Measurements from ENCODE around the gene ACAN. TPM values are rescaled to one million over a fixed set of nuclear protein-coding genes. Genes with fewer than 3 reads are reported as not detected.

The ACAN gene
- total and polyA plus RNA-seq, 9 of the 15 experiments (the other 6 are each of a cell fraction or from before 2014, with no cell fraction given): not detected

- TF ChIP-seq TFAP4 (CRISPR knock-in tag; IDR thresholded peaks at IDR 0.05; ENCODE audit: borderline replicate concordance): no peak
- no peak for TF ChIP-seq RBM34 (IDR thresholded peaks at IDR 0.05; ENCODE audit: borderline replicate concordance, insufficient read depth, low read length)
- TF ChIP-seq MCM3 (IDR thresholded peaks at IDR 0.05): no peak
- TF ChIP-seq RNF219 (CRISPR knock-in tag; IDR thresholded peaks at IDR 0.05): no peak
- no peak for TF ChIP-seq PHTF2 (CRISPR knock-in tag; IDR thresholded peaks at IDR 0.05)
- no peak for TF ChIP-seq NBN (IDR thresholded peaks at IDR 0.05; ENCODE audit: low read depth)
- TF ChIP-seq HMG20A (CRISPR knock-in tag; conservative IDR thresholded peaks at IDR 0.05): no peak
- TF ChIP-seq POLR2AphosphoS5 (IDR thresholded peaks at IDR 0.05; ENCODE audit: control insufficient read depth, insufficient read depth, low read depth, low read length): no peak
These were observed 11.6 kb upstream of the ACAN start (continued) for GRCh38 chr15:88791637-88792036.

Measured in K562 (cell line).